Astrocyte of the cerebellum (primary cell): ENCODE measurements around the gene NSG1.

Source experiments
- DNase-seq: peaks from one replicate; pipeline ENCODE4 v3.0.0-alpha.2; 2011; ENCODE audit warnings: low read depth
- H3K4me3 ChIP-seq: 2 replicates; pipeline ENCODE4 v1.5.1; 2011; ENCODE audit warnings: mild to moderate bottlenecking, low read depth, low read length, moderate library complexity
- CTCF ChIP-seq: IDR thresholded peaks from 2 replicates; pipeline ENCODE4 v1.5.1; 2012; ENCODE audit warnings: low read length, low read depth, moderate library complexity, mild to moderate bottlenecking; ENCODE audit errors: missing control alignments
- in situ Hi-C: cut with HindIII; loops from 2 replicates; pipeline ENCODE4 v1.10.0; 2017; ENCODE audit warnings: low sequenced_read_pairs

Gene NSG1

GRCh38 chr4:4390515-4391240, 3.8 kb downstream of the NSG1 start:
- no peak for DNase-seq
- no peak overlapping the region for H3K4me3 ChIP-seq
- no peak for TF ChIP-seq CTCF
- in situ Hi-C loops = no loop called here

- H3K4me3 ChIP-seq = no peak overlapping the region
- in situ Hi-C loops = no loop called here
- no peak for TF ChIP-seq CTCF
- no peak for DNase-seq
These were observed 5.0 kb downstream of the NSG1 start for GRCh38 chr4:4391866-4392265.

GRCh38 chr4:4392501-4393183, 5.7 kb downstream of the NSG1 start:
- H3K4me3 ChIP-seq = no peak overlapping the region
- in situ Hi-C loops = no loop called here
- no peak for DNase-seq
- no peak for TF ChIP-seq CTCF

- no peak for DNase-seq
- no peak for TF ChIP-seq CTCF
- in situ Hi-C loops = no loop called here
- no peak overlapping the region for H3K4me3 ChIP-seq
These were observed 7.7 kb downstream of the NSG1 start for GRCh38 chr4:4394644-4395043.

- H3K4me3 ChIP-seq = no peak overlapping the region
- DNase-seq = no peak
- in situ Hi-C loops = no loop called here
- TF ChIP-seq CTCF = no peak
These were observed 8.5 kb downstream of the NSG1 start for GRCh38 chr4:4395371-4395770.

- DNase-seq = no peak
These were observed 9.1 kb downstream of the NSG1 start for GRCh38 chr4:4395849-4396627.

More at GRCh38 chr4:4395849-4396627, 9.1 kb downstream of the NSG1 start:
- no peak for TF ChIP-seq CTCF
- H3K4me3 ChIP-seq = no peak overlapping the region
- in situ Hi-C loops = no loop called here
